ENCODE data around the gene PTBP1.

DNA sequence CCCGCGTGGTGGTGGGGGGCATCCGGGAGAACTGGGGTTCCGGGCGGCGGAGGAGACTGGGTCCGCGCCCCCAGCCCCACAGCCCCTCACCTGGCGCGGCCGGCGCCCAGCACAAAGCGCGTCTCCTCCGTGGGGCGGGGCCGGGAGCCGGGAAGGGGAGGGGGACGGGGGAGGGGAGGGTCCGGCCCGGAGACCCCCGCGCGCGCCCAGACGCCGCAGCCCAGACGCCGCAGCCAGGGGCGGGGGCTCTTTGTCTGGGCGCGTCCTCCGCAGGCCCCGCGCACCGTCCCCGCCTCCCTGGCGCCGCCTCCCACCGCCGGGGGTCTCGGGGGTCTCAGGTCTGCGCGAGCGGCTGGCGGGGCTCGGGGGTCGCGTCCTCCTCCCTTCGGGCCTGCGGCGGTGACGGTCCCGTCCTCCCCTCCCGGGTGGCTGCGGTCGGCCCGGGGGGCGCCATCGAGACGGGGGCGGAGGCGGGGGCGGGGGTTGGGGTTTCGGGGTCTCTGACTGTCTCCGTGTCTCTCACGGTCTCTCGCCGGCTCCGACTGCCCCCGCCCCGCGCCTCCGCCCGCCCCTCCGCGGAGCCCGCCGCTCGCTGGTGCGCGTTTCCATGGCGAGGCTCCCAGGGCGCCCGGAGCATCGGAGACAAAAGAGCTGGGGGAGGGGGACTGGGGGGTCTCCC is 24.7 kb downstream of the PTBP1 start, which contains the start of gene PLPPR3:
- TF ChIP-seq MCM5 (IDR thresholded peaks at IDR 0.05; ENCODE audit: low read depth) (no peak), EP300 (IDR thresholded peaks at IDR 0.05; ENCODE audit: low read length) (no peak), SMAD4 (CRISPR knock-in tag; conservative IDR thresholded peaks at IDR 0.05) (0 out of 2 replicates have a peak, but pooled peaks have one; percentile 6), SMAD1 (IDR thresholded peaks at IDR 0.05; ENCODE audit: low read depth, low read length, partially characterized antibody) (no peak), ZNF140 (CRISPR knock-in tag; IDR thresholded peaks at IDR 0.05) (no peak), ZNF77 (CRISPR knock-in tag; IDR thresholded peaks at IDR 0.05) (no peak)
- TF ChIP-seq, protein P1, sequence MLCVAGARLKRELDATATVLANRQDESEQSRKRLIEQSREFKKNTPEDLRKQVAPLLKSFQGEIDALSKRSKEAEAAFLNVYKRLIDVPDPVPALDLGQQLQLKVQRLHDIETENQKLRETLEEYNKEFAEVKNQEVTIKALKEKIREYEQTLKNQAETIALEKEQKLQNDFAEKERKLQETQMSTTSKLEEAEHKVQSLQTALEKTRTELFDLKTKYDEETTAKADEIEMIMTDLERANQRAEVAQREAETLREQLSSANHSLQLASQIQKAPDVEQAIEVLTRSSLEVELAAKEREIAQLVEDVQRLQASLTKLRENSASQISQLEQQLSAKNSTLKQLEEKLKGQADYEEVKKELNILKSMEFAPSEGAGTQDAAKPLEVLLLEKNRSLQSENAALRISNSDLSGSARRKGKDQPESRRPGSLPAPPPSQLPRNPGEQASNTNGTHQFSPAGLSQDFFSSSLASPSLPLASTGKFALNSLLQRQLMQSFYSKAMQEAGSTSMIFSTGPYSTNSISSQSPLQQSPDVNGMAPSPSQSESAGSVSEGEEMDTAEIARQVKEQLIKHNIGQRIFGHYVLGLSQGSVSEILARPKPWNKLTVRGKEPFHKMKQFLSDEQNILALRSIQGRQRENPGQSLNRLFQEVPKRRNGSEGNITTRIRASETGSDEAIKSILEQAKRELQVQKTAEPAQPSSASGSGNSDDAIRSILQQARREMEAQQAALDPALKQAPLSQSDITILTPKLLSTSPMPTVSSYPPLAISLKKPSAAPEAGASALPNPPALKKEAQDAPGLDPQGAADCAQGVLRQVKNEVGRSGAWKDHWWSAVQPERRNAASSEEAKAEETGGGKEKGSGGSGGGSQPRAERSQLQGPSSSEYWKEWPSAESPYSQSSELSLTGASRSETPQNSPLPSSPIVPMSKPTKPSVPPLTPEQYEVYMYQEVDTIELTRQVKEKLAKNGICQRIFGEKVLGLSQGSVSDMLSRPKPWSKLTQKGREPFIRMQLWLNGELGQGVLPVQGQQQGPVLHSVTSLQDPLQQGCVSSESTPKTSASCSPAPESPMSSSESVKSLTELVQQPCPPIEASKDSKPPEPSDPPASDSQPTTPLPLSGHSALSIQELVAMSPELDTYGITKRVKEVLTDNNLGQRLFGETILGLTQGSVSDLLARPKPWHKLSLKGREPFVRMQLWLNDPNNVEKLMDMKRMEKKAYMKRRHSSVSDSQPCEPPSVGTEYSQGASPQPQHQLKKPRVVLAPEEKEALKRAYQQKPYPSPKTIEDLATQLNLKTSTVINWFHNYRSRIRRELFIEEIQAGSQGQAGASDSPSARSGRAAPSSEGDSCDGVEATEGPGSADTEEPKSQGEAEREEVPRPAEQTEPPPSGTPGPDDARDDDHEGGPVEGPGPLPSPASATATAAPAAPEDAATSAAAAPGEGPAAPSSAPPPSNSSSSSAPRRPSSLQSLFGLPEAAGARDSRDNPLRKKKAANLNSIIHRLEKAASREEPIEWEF (CRISPR knock-in tag; IDR thresholded peaks at IDR 0.05) = no peak

Data from K562 (cell line).